ENCODE results near the gene RENBP.

The RENBP gene

GRCh38 chrX:153933748-153934147 lies 10.7 kb downstream of the RENBP start:
- DNase-seq, result no peak
- H3K4me1 ChIP-seq, result no peaks in the 10 kb centered on the region; the same call in 1 of the 2 replicates
- no peaks in the 10 kb centered on the region for H3K9me3 ChIP-seq
- no peaks in the 10 kb centered on the region for H3K27me3 ChIP-seq
- H3K36me3 ChIP-seq, result peaks cover 32% of the 10 kb centered on the region
- H3K4me3 ChIP-seq (ENCODE audit: low read depth, low read length), result peak overlapping the region; percentile 75
- no peak for TF ChIP-seq CTCF (IDR thresholded peaks at IDR 0.05; ENCODE audit: low read depth, low read length)

- Histone ChIP-seq H3K4me1 (no peaks in the 10 kb centered on the region; the same call in 1 of the 2 replicates), H3K36me3 (peaks cover 32% of the 10 kb centered on the region), H3K4me3 (ENCODE audit: low read depth, low read length) (no peak overlapping the region), H3K27me3 (no peaks in the 10 kb centered on the region), H3K9me3 (no peaks in the 10 kb centered on the region)
- TF ChIP-seq CTCF (IDR thresholded peaks at IDR 0.05; ENCODE audit: low read depth, low read length), result no peak
- no peak for DNase-seq
Measured at GRCh38 chrX:153932220-153932915, 12.1 kb downstream of the RENBP start.

- TF ChIP-seq CTCF (IDR thresholded peaks at IDR 0.05; ENCODE audit: low read depth, low read length), result no peak
- peaks cover 32% of the 10 kb centered on the region for H3K36me3 ChIP-seq
- H3K9me3 ChIP-seq, result no peaks in the 10 kb centered on the region
- peaks cover 4% of the 10 kb centered on the region for H3K4me1 ChIP-seq
- no peak overlapping the region for H3K4me3 ChIP-seq (ENCODE audit: low read depth, low read length)
- H3K27me3 ChIP-seq, result no peaks in the 10 kb centered on the region
- no peak for DNase-seq
Measured at GRCh38 chrX:153931748-153932147, 12.7 kb downstream of the RENBP start.

- no peak overlapping the region for H3K4me3 ChIP-seq (ENCODE audit: low read depth, low read length)
- H3K4me1 ChIP-seq, result peaks cover 8% of the 10 kb centered on the region
- no peaks in the 10 kb centered on the region for H3K9me3 ChIP-seq
- no peak for TF ChIP-seq CTCF (IDR thresholded peaks at IDR 0.05; ENCODE audit: low read depth, low read length)
- DNase-seq, result no peak
- H3K27me3 ChIP-seq, result no peaks in the 10 kb centered on the region
- peaks cover 32% of the 10 kb centered on the region for H3K36me3 ChIP-seq
Measured at GRCh38 chrX:153931151-153931550, 13.3 kb downstream of the RENBP start.

- H3K4me3 ChIP-seq (ENCODE audit: low read depth, low read length), result no peak overlapping the region
- H3K9me3 ChIP-seq, result no peaks in the 10 kb centered on the region
- DNase-seq, result no peak
- H3K36me3 ChIP-seq, result peaks cover 32% of the 10 kb centered on the region
- no peak for TF ChIP-seq CTCF (IDR thresholded peaks at IDR 0.05; ENCODE audit: low read depth, low read length)
- H3K27me3 ChIP-seq, result no peaks in the 10 kb centered on the region
- peaks cover 8% of the 10 kb centered on the region for H3K4me1 ChIP-seq
Measured at GRCh38 chrX:153930011-153930910, 14.2 kb downstream of the RENBP start.

GRCh38 chrX:153929576-153929975 lies 14.9 kb downstream of the RENBP start:
- Histone ChIP-seq H3K27me3 (no peaks in the 10 kb centered on the region), H3K9me3 (no peaks in the 10 kb centered on the region), H3K4me3 (ENCODE audit: low read depth, low read length) (no peak overlapping the region), H3K36me3 (peaks cover 32% of the 10 kb centered on the region), H3K4me1 (peaks cover 10% of the 10 kb centered on the region)
- TF ChIP-seq CTCF (IDR thresholded peaks at IDR 0.05; ENCODE audit: low read depth, low read length), result no peak
- no peak for DNase-seq
